KOPT-K1 (cell line): ENCODE data around the gene LYPD8.

ENCODE experiments used
- H3K27ac ChIP-seq: fragments of 200-600 bp; sonication (generic); 2 replicates; pipeline ENCODE4 v1.5.1; 2016; ENCODE audit warnings: antibody characterized with exemption, mild to moderate bottlenecking, low read depth, low read length; ENCODE audit not compliant: poor library complexity, severe bottlenecking
- H3K36me3 ChIP-seq: fragments of 200-600 bp; sonication (generic); 2 replicates; pipeline ENCODE4 v1.5.1; 2017; ENCODE audit warnings: antibody characterized with exemption, mild to moderate bottlenecking, low read length, moderate library complexity; ENCODE audit not compliant: insufficient read depth
- H3K9me3 ChIP-seq: fragments of 200-600 bp; sonication (generic); 2 replicates; pipeline ENCODE4 v1.5.1; 2017; ENCODE audit warnings: antibody characterized with exemption, low read length, mild to moderate bottlenecking; ENCODE audit not compliant: insufficient read depth, poor library complexity, severe bottlenecking

The LYPD8 gene

DNA sequence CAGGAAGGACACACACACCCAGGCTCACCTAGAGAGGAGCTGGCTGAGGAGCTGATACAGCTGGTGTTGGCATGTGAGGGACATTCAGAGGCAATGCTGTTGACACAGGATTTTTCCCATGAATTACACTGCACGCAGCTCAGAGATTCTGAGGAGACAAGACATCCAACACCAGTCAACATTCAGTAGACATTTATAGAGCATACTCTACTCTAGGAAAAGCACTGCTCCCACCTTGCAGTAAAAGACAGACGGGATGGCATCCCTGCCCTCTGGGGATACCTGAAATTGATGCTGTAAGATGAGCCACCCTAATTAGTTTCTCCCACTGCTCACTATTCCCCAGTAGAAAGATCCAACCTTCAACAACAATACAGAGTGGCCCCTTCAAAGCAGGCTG is 5.1 kb downstream of the LYPD8 start:
- no peak overlapping the region for H3K27ac ChIP-seq
- no peaks in the 10 kb centered on the region for H3K36me3 ChIP-seq
- H3K9me3 ChIP-seq, result peaks cover 7% of the 10 kb centered on the region

- H3K36me3 ChIP-seq, result no peaks in the 10 kb centered on the region
- H3K9me3 ChIP-seq, result peaks cover 2% of the 10 kb centered on the region
- H3K27ac ChIP-seq, result no peak overlapping the region
Measured at GRCh38 chr1:248748211-248748610, 7.3 kb downstream of the LYPD8 start.

- no peak overlapping the region for H3K27ac ChIP-seq
- no peaks in the 10 kb centered on the region for H3K9me3 ChIP-seq
- no peaks in the 10 kb centered on the region for H3K36me3 ChIP-seq
Measured at GRCh38 chr1:248740876-248741275, 14.7 kb downstream of the LYPD8 start.

- H3K36me3 ChIP-seq, result no peaks in the 10 kb centered on the region
- H3K27ac ChIP-seq, result no peak overlapping the region
- peaks cover 9% of the 10 kb centered on the region for H3K9me3 ChIP-seq
Measured at GRCh38 chr1:248739572-248740205, 15.9 kb downstream of the LYPD8 start.

DNA sequence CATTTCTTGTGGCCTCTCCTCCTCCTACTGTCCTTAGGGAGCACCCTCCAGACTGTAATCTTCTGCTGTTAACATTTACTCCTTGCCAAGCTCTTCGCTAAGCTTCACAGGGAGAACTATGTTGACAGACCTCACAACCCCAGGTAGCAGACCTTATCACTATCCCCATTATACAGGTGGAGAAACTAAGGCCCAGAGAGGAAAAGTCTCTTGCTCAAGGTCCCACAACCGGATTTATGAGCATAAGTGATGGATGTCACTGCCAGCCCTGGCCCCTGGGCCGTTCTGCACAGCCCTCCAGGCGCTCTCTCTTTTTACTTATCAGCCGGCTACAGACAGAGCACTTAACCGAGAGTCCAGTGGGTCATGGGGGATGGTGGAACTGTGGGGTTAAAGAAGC is 18.1 kb downstream of the LYPD8 start:
- peaks cover 9% of the 10 kb centered on the region for H3K9me3 ChIP-seq
- H3K27ac ChIP-seq, result no peak overlapping the region
- H3K36me3 ChIP-seq, result no peaks in the 10 kb centered on the region

GRCh38 chr1:248736977-248737376 is 18.6 kb downstream of the LYPD8 start:
- Histone ChIP-seq H3K27ac (no peak overlapping the region), H3K9me3 (peaks cover 9% of the 10 kb centered on the region)

GRCh38 chr1:248733566-248733965 is 22.0 kb downstream of the LYPD8 start:
- no peaks in the 10 kb centered on the region for H3K36me3 ChIP-seq
- H3K9me3 ChIP-seq, result peaks cover 9% of the 10 kb centered on the region
- no peak overlapping the region for H3K27ac ChIP-seq

More at GRCh38 chr1:248736977-248737376, 18.6 kb downstream of the LYPD8 start:
- H3K36me3 ChIP-seq, result no peaks in the 10 kb centered on the region

DNA sequence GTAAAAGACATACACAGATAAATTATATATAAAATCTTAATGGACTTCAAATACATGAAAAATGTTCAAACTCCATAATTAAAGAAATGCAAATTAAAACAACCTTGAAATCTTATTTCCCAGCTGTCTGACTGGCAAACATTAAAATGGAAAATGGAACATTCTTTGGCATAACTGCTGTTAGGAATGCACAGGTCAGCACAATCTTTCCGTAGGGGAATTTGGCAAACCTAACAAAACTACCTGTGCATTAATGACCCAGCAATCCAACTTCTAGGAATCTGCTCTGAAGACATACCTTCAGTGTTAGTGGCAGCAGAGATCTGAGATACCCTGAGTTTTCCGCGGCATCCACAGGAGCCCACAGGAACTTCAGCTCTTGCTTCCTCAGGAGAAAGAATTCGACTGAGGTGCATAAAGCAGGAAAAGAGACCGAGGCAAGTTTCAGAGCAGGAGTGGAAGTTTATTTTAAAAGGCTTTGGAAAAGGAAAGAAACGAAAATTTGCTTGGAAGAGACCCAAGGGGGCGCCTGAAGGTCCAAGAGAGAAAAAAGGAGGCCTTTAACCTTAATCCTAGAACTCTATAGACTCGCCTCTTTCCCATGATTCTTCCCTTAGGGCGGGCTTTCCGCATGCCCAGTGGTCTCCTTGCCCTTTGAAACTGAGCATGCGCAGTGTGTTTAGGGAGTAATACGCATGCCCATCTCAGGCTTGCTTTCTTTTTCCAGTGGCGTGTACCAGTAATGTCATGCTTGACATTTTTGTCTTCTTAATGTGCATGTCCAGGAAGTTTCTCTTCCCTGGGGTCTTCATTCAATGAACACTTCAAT is 24.8 kb downstream of the LYPD8 start:
- Histone ChIP-seq H3K36me3 (no peaks in the 10 kb centered on the region), H3K9me3 (peaks cover 9% of the 10 kb centered on the region), H3K27ac (no peak overlapping the region)

DNA sequence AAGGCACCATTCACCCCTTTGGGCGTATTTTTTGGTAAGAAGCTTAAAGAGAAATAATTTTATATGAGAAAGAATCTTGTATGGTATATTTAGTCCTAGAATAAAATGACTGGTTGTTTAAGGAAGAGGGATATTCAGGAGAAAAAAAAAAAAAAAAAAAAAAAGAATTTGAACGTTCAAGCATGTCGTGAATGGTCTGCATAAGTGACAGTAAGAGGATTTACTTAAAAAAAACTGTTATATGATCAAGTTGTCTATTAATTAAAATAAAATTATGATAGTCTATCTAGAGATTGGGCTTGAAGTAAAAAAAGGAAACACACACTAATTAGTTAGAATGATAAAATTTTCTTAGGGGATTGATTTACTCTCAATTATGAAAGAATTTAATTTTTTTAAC is 41.3 kb downstream of the LYPD8 start:
- Histone ChIP-seq H3K36me3 (no peaks in the 10 kb centered on the region), H3K27ac (no peak overlapping the region), H3K9me3 (peaks cover 31% of the 10 kb centered on the region)

GRCh38 chr1:248710305-248710900 is 45.2 kb downstream of the LYPD8 start:
- Histone ChIP-seq H3K36me3 (no peaks in the 10 kb centered on the region), H3K9me3 (peaks cover 26% of the 10 kb centered on the region), H3K27ac (no peak overlapping the region)

- Histone ChIP-seq H3K36me3 (no peaks in the 10 kb centered on the region), H3K27ac (no peak overlapping the region), H3K9me3 (no peaks in the 10 kb centered on the region)
Measured at GRCh38 chr1:248704606-248705005, 51.0 kb downstream of the LYPD8 start.

DNA sequence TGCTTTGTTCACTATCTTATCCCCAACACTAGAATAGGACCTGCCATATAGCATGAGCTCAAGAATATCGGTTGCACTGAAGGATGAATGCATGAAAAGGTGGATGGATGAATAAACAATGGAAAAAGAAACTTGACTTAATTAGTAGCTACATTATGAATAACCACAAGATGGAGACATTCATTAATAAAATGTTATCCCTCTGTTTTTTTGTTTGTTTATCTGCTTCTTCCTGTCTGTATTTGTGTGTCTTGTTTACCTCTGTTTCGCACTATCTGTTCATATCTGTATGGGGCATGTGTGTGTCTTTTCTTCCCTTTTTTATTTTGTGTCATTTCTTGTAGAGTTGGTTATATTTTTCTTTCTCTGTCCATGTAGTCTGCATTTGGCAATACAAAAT is 51.9 kb downstream of the LYPD8 start:
- Histone ChIP-seq H3K27ac (no peak overlapping the region), H3K36me3 (no peaks in the 10 kb centered on the region), H3K9me3 (no peaks in the 10 kb centered on the region)

- H3K36me3 ChIP-seq, result no peaks in the 10 kb centered on the region
- no peaks in the 10 kb centered on the region for H3K9me3 ChIP-seq
Measured at GRCh38 chr1:248702714-248703113, 52.8 kb downstream of the LYPD8 start, which contains the start of gene OR14I1. OR14I1 (minus strand) TSS chr1:248702766.

DNA sequence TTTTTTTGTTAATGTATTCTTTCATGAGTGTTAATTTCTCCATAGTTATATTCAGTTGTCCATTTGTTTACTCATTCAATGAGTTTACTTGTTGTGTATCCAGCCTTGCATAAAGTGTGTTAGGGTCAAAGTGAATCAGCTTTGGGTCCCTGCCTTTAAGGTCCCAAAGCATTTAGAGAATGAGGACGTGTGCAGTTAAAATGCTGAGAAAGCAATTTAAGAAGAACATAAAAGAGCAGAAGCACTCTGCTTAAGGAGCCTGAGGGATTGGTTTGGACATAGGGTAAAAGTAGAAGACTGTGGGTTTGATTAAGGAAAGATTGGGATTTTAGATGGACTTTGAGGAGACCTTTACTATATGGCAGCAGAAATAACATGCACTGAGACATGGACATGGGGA is 56.5 kb downstream of the LYPD8 start:
- H3K36me3 ChIP-seq, result no peaks in the 10 kb centered on the region
- H3K9me3 ChIP-seq, result no peaks in the 10 kb centered on the region

More at GRCh38 chr1:248702714-248703113, 52.8 kb downstream of the LYPD8 start, which contains the start of gene OR14I1:
- H3K27ac ChIP-seq, result no peak within 1 kb of the TSS

GRCh38 chr1:248697907-248698306 is 57.7 kb downstream of the LYPD8 start:
- Histone ChIP-seq H3K9me3 (no peaks in the 10 kb centered on the region), H3K27ac (no peak overlapping the region), H3K36me3 (no peaks in the 10 kb centered on the region)

More for the DNA sequence above, 56.5 kb downstream of the LYPD8 start:
- H3K27ac ChIP-seq, result no peak overlapping the region
